HG03571 (cell line): ENCODE results near the gene NPPC.

Experiments used
- ATAC-seq: cut with Tn5 transposase; IDR thresholded peaks from one replicate; pipeline ENCODE4 v1.9.1; 2021; ENCODE audit not compliant: unreplicated experiment

The NPPC gene

GRCh38 chr2:231935815-231936214 is 9.6 kb upstream of the NPPC start:
- no peak for ATAC-seq

GRCh38 chr2:231935207-231935524 is 9.0 kb upstream of the NPPC start:
- ATAC-seq: no peak

- no peak for ATAC-seq
Observed at GRCh38 chr2:231934441-231935206, 8.4 kb upstream of the NPPC start.

- no peak for ATAC-seq
Observed at GRCh38 chr2:231933916-231934401, 7.8 kb upstream of the NPPC start.

- ATAC-seq: no peak
Observed at GRCh38 chr2:231932985-231933915, 7.1 kb upstream of the NPPC start.

GRCh38 chr2:231932711-231932970 is 6.4 kb upstream of the NPPC start:
- ATAC-seq: no peak

GRCh38 chr2:231931481-231931915 is 5.3 kb upstream of the NPPC start:
- ATAC-seq: no peak

- ATAC-seq: no peak
Observed at GRCh38 chr2:231930593-231931281, 4.5 kb upstream of the NPPC start.

GRCh38 chr2:231929961-231930592 is 3.9 kb upstream of the NPPC start:
- no peak for ATAC-seq

- ATAC-seq: no peak
Observed at GRCh38 chr2:231928901-231929725, 2.9 kb upstream of the NPPC start.

GRCh38 chr2:231928481-231928880 is 2.3 kb upstream of the NPPC start:
- no peak for ATAC-seq

- ATAC-seq: no peak
Observed at GRCh38 chr2:231927566-231927890, 1.3 kb upstream of the NPPC start.

- no peak for ATAC-seq
Observed at GRCh38 chr2:231926761-231927565, 767 bp upstream of the NPPC start.

GRCh38 chr2:231925303-231926179 is 655 bp downstream of the NPPC start:
- ATAC-seq: no peak

GRCh38 chr2:231924889-231925275 is 1.3 kb downstream of the NPPC start:
- ATAC-seq: no peak

GRCh38 chr2:231923951-231924888 is 2.0 kb downstream of the NPPC start:
- no peak for ATAC-seq

GRCh38 chr2:231923010-231923344 is 3.2 kb downstream of the NPPC start:
- no peak for ATAC-seq
